ENCODE data around the gene NAA50. TPM values are rescaled to one million over a fixed set of nuclear protein-coding genes. Genes with fewer than 3 reads are reported as not detected.
A peak's percentile ranks its signal among the peaks of the same experiment; 100 is the strongest.

NAA50 gene
- total and polyA plus RNA-seq, 2 of the 13 experiments (the other 11 are each of a cell fraction or from before 2014, with no cell fraction given), result 30.2 to 233 TPM

GRCh38 chr3:113745756-113746547 is at the start of gene NAA50 (continued):
- TF ChIP-seq E2F2 (CRISPR knock-in tag; IDR thresholded peaks at IDR 0.05; ENCODE audit: borderline replicate concordance) (no peak), ZNF570 (CRISPR knock-in tag; IDR thresholded peaks at IDR 0.05; ENCODE audit: borderline replicate concordance) (no peak), HMG20B (CRISPR knock-in tag; conservative IDR thresholded peaks at IDR 0.05) (no peak), REXO4 (CRISPR knock-in tag; IDR thresholded peaks at IDR 0.05; ENCODE audit: borderline replicate concordance) (peak; percentile 79; the same call in 1 of the 2 replicates), ZSCAN9 (CRISPR knock-in tag; IDR thresholded peaks at IDR 0.05; ENCODE audit: borderline replicate concordance) (0 out of 2 replicates have a peak, but pooled peaks have one; percentile 51), DRAP1 (CRISPR knock-in tag; IDR thresholded peaks at IDR 0.05) (peak; percentile 20; the same call in 1 of the 2 replicates), ELF4 (CRISPR knock-in tag; IDR thresholded peaks at IDR 0.05; ENCODE audit: borderline replicate concordance) (no peak), ZNF143 (CRISPR knock-in tag; IDR thresholded peaks at IDR 0.05) (no peak), IRF2 (CRISPR knock-in tag; IDR thresholded peaks at IDR 0.05) (no peak), HNRNPH1 (optimal IDR thresholded peaks at IDR 0.05; ENCODE audit: low read depth, low read length) (no peak), ATF1 (CRISPR knock-in tag; IDR thresholded peaks at IDR 0.05) (no peak), CBX2 (IDR thresholded peaks at IDR 0.05; ENCODE audit: low read depth, low read length) (no peak), CBX2 (CRISPR knock-in tag; IDR thresholded peaks at IDR 0.05; ENCODE audit: low read depth) (no peak), ZNF772 (CRISPR knock-in tag; IDR thresholded peaks at IDR 0.05) (no peak; the same call in 1 of the 2 replicates), TFDP1 (CRISPR knock-in tag; IDR thresholded peaks at IDR 0.05; ENCODE audit: borderline replicate concordance) (peak; percentile 80; the same call in 1 of the 2 replicates), KAT2B (IDR thresholded peaks at IDR 0.05; ENCODE audit: borderline replicate concordance, low read depth, low read length) (no peak), POGZ (CRISPR knock-in tag; IDR thresholded peaks at IDR 0.05) (no peak; the same call in 1 of the 2 replicates), MTF1 (CRISPR knock-in tag; IDR thresholded peaks at IDR 0.05) (no peak), ZNF292 (CRISPR knock-in tag; IDR thresholded peaks at IDR 0.05; ENCODE audit: borderline replicate concordance, low read depth) (0 out of 2 replicates have a peak, but pooled peaks have one; percentile 32), TEAD2 (CRISPR knock-in tag; IDR thresholded peaks at IDR 0.05) (no peak), NFE2 (CRISPR knock-in tag; IDR thresholded peaks at IDR 0.05) (no peak), ZBTB42 (CRISPR knock-in tag; IDR thresholded peaks at IDR 0.05) (no peak), ZNF607 (CRISPR knock-in tag; IDR thresholded peaks at IDR 0.05; ENCODE audit: borderline replicate concordance) (peak; percentile 60; the same call in 1 of the 2 replicates), ZNF343 (CRISPR knock-in tag; IDR thresholded peaks at IDR 0.05) (peak; percentile 68; the same call in 1 of the 2 replicates)
- TF ChIP-seq, protein P1, sequence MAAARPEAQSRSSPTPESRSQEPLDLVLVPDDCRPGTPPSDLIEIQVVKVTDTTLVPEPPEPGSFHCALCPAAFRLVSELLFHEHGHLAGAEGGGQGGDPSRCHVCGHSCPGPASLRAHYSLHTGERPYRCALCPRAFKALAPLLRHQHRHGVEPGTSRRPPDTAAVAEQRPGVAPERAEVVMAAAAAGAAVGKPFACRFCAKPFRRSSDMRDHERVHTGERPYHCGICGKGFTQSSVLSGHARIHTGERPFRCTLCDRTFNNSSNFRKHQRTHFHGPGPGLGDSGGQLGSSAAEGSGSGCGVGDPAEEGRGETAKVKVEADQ (CRISPR knock-in tag; IDR thresholded peaks at IDR 0.05; ENCODE audit: borderline replicate concordance), result peak; percentile 72; the same call in 1 of the 2 replicates
- TF ChIP-seq, protein P2, sequence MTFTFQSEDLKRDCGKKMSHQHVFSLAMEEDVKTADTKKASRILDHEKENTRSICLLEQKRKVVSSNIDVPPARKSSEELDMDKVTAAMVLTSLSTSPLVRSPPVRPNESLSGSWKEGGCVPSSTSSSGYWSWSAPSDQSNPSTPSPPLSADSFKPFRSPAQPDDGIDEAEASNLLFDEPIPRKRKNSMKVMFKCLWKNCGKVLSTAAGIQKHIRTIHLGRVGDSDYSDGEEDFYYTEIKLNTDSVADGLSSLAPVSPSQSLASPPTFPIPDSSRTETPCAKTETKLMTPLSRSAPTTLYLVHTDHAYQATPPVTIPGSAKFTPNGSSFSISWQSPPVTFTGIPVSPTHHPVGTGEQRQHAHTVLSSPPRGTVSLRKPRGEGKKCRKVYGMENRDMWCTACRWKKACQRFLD (CRISPR knock-in tag; IDR thresholded peaks at IDR 0.05; ENCODE audit: borderline replicate concordance), result no peak; the same call in 1 of the 2 replicates

Measured in HepG2 (cell line).